Measurements from ENCODE around the gene EFTUD2.

- TF ChIP-seq POLR2A (IDR thresholded peaks at IDR 0.05; ENCODE audit: insufficient read depth in 1 of 2, low read depth in 2 of 2, low read length in 2 of 2) = no peak
- TF ChIP-seq MEF2D (CRISPR knock-in tag; IDR thresholded peaks at IDR 0.05) = no peak
- TF ChIP-seq ELF3 (CRISPR knock-in tag; IDR thresholded peaks at IDR 0.05) = no peak
- no peak for TF ChIP-seq HOXA3 (CRISPR knock-in tag; IDR thresholded peaks at IDR 0.05)
- TF ChIP-seq MXI1 (IDR thresholded peaks at IDR 0.05; ENCODE audit: borderline replicate concordance, low read depth, low read length) = no peak
- no peak for TF ChIP-seq CTCF (CRISPR knock-in tag; IDR thresholded peaks at IDR 0.05)
- TF ChIP-seq PHF8 (CRISPR knock-in tag; IDR thresholded peaks at IDR 0.05) = no peak
- TF ChIP-seq TMF1 (CRISPR knock-in tag; IDR thresholded peaks at IDR 0.05; ENCODE audit: low read depth) = no peak
These were observed 15.5 kb upstream of the EFTUD2 start for GRCh38 chr17:44914698-44915271.
